Adrenal gland (tissue), 12 donors: ENCODE results near the gene HELT. TPM values are rescaled to one million over a fixed set of nuclear protein-coding genes. Genes with fewer than 3 reads are reported as not detected.

Experiments
- DNase-seq, 7 donors: peaks; one replicate each; pipeline ENCODE4 v3.0.0-alpha.2; 2019 to 2020
- H3K27ac ChIP-seq, 5 donors: fragments of 200-600 bp; sonication (generic) in 4 of 5; 1 replicate in 3 of 5; 2 replicates in 2 of 5; pipeline versions ENCODE4 v1.5.1 to v1.8.0; 2016 to 2020; ENCODE audit warnings: mild to moderate bottlenecking in 1 of 5
- H3K27me3 ChIP-seq: fragments of 200-600 bp; 2 replicates; pipeline ENCODE4 v1.8.0; 2021
- H3K36me3 ChIP-seq, 2 donors: fragments of 200-600 bp; replicated peaks in 1 of 2; 1 replicate in 1 of 2; 2 replicates in 1 of 2; pipeline versions ENCODE4 v1.5.1 to v1.8.0; 2018 to 2022
- H3K4me1 ChIP-seq, 2 donors: fragments of 200-600 bp; replicated peaks in 1 of 2; 1 replicate in 1 of 2; 2 replicates in 1 of 2; pipeline versions ENCODE4 v1.5.1 to v1.8.0; 2018 to 2021
- H3K4me3 ChIP-seq, 4 donors: fragments of 200-600 bp; sonication (generic) in 3 of 4; one replicate each; pipeline ENCODE4 v1.5.1; 2016 to 2018
- H3K9me3 ChIP-seq, 3 donors: fragments of 200-600 bp; sonication (generic) in 1 of 3; replicated peaks in 1 of 3; 1 replicate in 2 of 3; 2 replicates in 1 of 3; pipeline versions ENCODE4 v1.5.1 to v1.8.0; 2016 to 2021
- CTCF ChIP-seq, 6 experiments: fragments of 450-650 bp in 4 of 6; fragments of 200-600 bp in 2 of 6; sonication (generic) in 1 of 6; IDR thresholded peaks; 1 replicate in 5 of 6; 2 replicates in 1 of 6; pipeline versions ENCODE4 v1.5.1 to v1.8.0; 2016 to 2021; ENCODE audit warnings: antibody characterized with exemption in 6 of 6, mild to moderate bottlenecking in 2 of 6, moderate library complexity in 1 of 6
- POLR2A ChIP-seq, 2 donors: fragments of 450-650 bp; IDR thresholded peaks; one replicate each; pipeline ENCODE4 v1.6.1; 2017; ENCODE audit warnings: antibody characterized with exemption in 2 of 2, mild to moderate bottlenecking in 2 of 2, moderate library complexity in 1 of 2
- WGBS, 4 donors: extraction: QIAGEN DNeasy Blood & Tissue Kit in 2 of 4; methylation state at CpG; one replicate each; pipeline versions ENCODE4 v1.1.5 to v1.1.7; 2013 to 2017; 5-methylcytosine and 5-hydroxymethylcytosine counted together
- intact Hi-C, 2 donors: fragments of 100-400 bp; cut with DNase I; formaldehyde crosslinking; loops; one replicate each; pipeline versions ENCODE4 v1.14.1 to v1.15.0; 2022 to 2023
- polyA plus RNA-seq, 3 donors: library from polyadenylated mRNA; stranded (reverse); fragments of 200-250 nt in 2 of 3; fragments of 350-450 nt in 1 of 3; fragmentation: Illumina TruSeq in 1 of 3; extraction: RNeasy Lipid Tissue Mini Kit (QIAGEN cat#74804) in 1 of 3; gene quantifications; one replicate each; pipeline ENCODE4 v1.2.3, GENCODE V29; 2013 to 2014
- total RNA-seq, 9 donors: library from RNA; depleted of rRNA in 4 of 9; stranded (reverse); fragments of >200 nt in 4 of 9; fragments of 120-200 nt in 1 of 9; fragmentation: NEBNext Ultra II Directional in 1 of 9; extraction: Animal tissue kit (Norgen Biotek cat#: 25700) in 1 of 9; gene quantifications; one replicate each; pipeline versions ENCODE4 v1.1.0 to v1.2.4, GENCODE V29; 2013 to 2023
- donor health status: healthy with polysubstance abuse.
- donor health status: Bipolar disorder and iron deficiency.
- donor health status: DM: yes; HTN: yes; CAD: no.
- donor health status: DM: no; HTN: no; CAD: no.
- donor health status: DM: no; HTN: no; CAD: no.
- donor health status: DM: yes; HTN: yes; CAD: no.

Gene HELT
- total and polyA plus RNA-seq, 12 donors, result not detected

- DNase-seq, result no peak
- intact Hi-C loops, result no loop called here
- no peak overlapping the region for H3K4me3 ChIP-seq
- H3K4me1 ChIP-seq, result no peaks in the 10 kb centered on the region
- H3K36me3 ChIP-seq, result no peaks in the 10 kb centered on the region
- peaks cover 22% of the 10 kb centered on the region for H3K27me3 ChIP-seq
- no peaks in the 10 kb centered on the region for H3K9me3 ChIP-seq
- TF ChIP-seq CTCF (IDR thresholded peaks at IDR 0.05) (no peak), POLR2A (IDR thresholded peaks at IDR 0.05) (no peak)
- no peak overlapping the region for H3K27ac ChIP-seq
- 80 to 85% (median 84%) methylated on average over 8 of the region's 8 CpGs for WGBS, 4 donors
These were observed 10.3 kb downstream of the HELT start for GRCh38 chr4:185028625-185029024.

- H3K9me3 ChIP-seq, result no peaks in the 10 kb centered on the region
- H3K4me3 ChIP-seq, result no peak overlapping the region
- no peaks in the 10 kb centered on the region for H3K4me1 ChIP-seq
- H3K27me3 ChIP-seq, result peaks cover 10% of the 10 kb centered on the region
- H3K27ac ChIP-seq, result no peak overlapping the region
- intact Hi-C loops, result loop anchor here in 1 of 2 donors (10.0 kb wide), 1 partner anchor 103 kb away; no protein-coding TSS in a partner anchor
- no peak for DNase-seq
- no peaks in the 10 kb centered on the region for H3K36me3 ChIP-seq
- TF ChIP-seq POLR2A (IDR thresholded peaks at IDR 0.05) (no peak), CTCF (IDR thresholded peaks at IDR 0.05) (no peak)
- WGBS, 4 donors, result 62 to 67% (median 66%) methylated on average over 6 of the region's 6 CpGs
These were observed 13.3 kb downstream of the HELT start for GRCh38 chr4:185031611-185032010.

GRCh38 chr4:185033072-185033471, 14.8 kb downstream of the HELT start:
- Histone ChIP-seq H3K4me1 (no peaks in the 10 kb centered on the region), H3K36me3 (no peaks in the 10 kb centered on the region), H3K4me3 (no peak overlapping the region), H3K27me3 (peaks cover 5% of the 10 kb centered on the region), H3K9me3 (no peaks in the 10 kb centered on the region), H3K27ac (no peak overlapping the region)
- DNase-seq, result no peak
- TF ChIP-seq POLR2A (IDR thresholded peaks at IDR 0.05) (no peak), CTCF (IDR thresholded peaks at IDR 0.05) (no peak)
- 79 to 87% (median 81%) methylated on average over 9 of the region's 9 CpGs for WGBS, 4 donors
- intact Hi-C loops, result loop anchor here in 1 of 2 donors (10.0 kb wide), 1 partner anchor 102 kb away; no protein-coding TSS in a partner anchor

- no peak for TF ChIP-seq CTCF (IDR thresholded peaks at IDR 0.05)
- TF ChIP-seq POLR2A (IDR thresholded peaks at IDR 0.05), result no peak
- no peaks in the 10 kb centered on the region for H3K4me1 ChIP-seq
- no peak overlapping the region for H3K4me3 ChIP-seq
- intact Hi-C loops, result loop anchor here in 1 of 2 donors (10.0 kb wide), 1 partner anchor 101 kb away; no protein-coding TSS in a partner anchor
- no peak for DNase-seq
- 69 to 76% (median 73%) methylated on average over 6 of the region's 6 CpGs for WGBS, 4 donors
- H3K9me3 ChIP-seq, result no peaks in the 10 kb centered on the region
- H3K27me3 ChIP-seq, result peaks cover 5% of the 10 kb centered on the region
- H3K36me3 ChIP-seq, result no peaks in the 10 kb centered on the region
- H3K27ac ChIP-seq, result no peak overlapping the region
These were observed 15.7 kb downstream of the HELT start for GRCh38 chr4:185033950-185034349.
